HG03378 (cell line): ENCODE measurements around the gene DCAKD.

Source experiments
- ATAC-seq: cut with Tn5 transposase; IDR thresholded peaks from one replicate; pipeline ENCODE4 v1.9.1; 2021; ENCODE audit warnings: mild to moderate bottlenecking, moderate library complexity; ENCODE audit not compliant: unreplicated experiment

Gene DCAKD

GRCh38 chr17:44977065-44977464 lies 74.4 kb downstream of the DCAKD start:
- ATAC-seq = no peak

DNA sequence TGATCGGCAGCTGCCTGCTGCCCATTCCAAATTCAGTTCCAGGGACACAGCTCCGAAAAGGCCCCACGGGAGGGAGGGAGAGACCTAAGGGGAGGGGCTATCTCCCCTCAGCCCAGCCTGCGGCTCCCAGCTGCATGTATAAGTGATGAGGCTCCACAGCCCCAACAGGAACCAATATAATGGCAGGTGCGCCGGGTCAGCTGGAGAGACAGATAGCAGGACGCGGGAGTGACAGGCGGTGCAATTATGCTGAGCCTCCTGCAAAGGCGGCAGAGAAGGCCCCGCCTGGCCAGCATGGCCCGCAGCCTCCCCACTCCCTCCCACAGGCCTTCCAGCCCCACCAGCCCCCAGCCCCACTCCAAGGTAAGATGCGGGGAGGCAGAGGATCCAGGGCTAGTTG lies 75.2 kb downstream of the DCAKD start:
- no peak for ATAC-seq
